ENCODE data around the gene NXNL2.

NXNL2 gene

GRCh38 chr9:88534456-88535225, at the start of gene NXNL2:
Gene NXNL2, plus strand, starts transcription at chr9:88535178. Its CDS starts 257 bp downstream, at chr9:88535435.
- no peak for DNase-seq (ENCODE audit: low read depth)

GRCh38 chr9:88488166-88488565, 46.8 kb upstream of the NXNL2 start:
- DNase-seq (ENCODE audit: low read depth), result no peak

GRCh38 chr9:88494983-88495721, 39.8 kb upstream of the NXNL2 start:
- DNase-seq (ENCODE audit: low read depth), result no peak

DNA sequence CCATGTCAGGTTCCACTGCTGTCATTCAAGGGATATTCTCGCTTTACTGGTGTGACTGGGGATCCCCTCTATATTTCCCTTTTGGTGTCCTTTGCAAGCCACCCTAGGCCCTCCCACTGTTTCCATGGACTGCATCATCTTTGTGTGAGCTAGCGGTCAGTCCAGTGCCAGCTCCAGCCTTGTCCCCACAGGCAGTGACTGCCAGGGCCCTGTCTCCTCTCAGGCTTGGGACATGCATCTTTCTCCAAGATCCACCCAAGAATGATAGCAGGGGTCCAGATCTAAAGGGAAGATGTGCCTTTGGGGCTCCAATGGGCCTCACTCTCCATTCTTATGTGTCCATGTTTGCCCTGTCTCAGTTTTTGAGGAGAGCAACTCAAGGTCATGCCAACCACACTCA, 37.8 kb upstream of the NXNL2 start:
- DNase-seq (ENCODE audit: low read depth), result no peak

GRCh38 chr9:88498880-88499279, 36.1 kb upstream of the NXNL2 start:
- no peak for DNase-seq (ENCODE audit: low read depth)

DNA sequence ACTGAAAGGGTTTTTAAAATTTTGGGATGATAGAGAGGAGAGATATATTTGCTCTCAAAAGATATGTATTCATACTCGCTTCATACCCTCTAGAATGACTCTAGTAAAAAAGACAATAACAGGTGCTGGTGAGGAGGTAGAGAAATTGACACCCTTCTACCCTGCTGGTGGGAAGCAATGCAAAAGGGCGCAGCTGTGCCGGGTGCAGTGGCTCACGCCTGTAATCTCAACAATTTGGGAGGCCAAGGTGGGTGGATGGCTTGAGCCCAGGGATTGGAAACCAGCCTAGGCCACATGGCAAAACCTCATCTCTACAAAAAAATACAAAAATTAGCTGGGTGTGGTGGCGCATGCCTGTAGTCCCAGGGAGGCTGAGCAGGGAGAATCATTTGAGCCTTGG, 33.9 kb upstream of the NXNL2 start:
- no peak for DNase-seq (ENCODE audit: low read depth)

DNA sequence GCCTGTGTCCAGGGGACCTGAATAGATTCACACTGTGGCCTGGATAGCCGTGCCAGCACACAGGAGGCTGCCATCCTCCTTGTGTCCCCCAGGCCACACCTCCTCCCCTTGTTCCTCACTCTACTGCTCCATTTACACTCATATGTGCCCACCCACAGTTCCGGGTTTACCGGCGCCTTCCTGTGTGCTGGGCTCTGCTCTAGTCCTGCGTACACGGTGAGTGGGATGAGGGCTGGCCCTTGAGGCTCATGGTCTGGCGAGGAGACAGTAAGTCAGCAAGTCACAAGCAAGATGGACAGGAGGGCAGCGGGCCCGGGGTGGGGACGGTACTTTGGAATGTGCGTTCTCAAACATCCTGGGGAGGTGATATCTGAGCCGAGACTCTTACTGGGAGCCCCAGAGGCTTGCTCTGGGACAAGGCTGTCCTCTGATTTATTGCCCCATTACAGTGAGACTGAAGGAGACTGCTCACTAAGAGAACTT, 32.4 kb upstream of the NXNL2 start:
- DNase-seq (ENCODE audit: low read depth), result no peak

DNA sequence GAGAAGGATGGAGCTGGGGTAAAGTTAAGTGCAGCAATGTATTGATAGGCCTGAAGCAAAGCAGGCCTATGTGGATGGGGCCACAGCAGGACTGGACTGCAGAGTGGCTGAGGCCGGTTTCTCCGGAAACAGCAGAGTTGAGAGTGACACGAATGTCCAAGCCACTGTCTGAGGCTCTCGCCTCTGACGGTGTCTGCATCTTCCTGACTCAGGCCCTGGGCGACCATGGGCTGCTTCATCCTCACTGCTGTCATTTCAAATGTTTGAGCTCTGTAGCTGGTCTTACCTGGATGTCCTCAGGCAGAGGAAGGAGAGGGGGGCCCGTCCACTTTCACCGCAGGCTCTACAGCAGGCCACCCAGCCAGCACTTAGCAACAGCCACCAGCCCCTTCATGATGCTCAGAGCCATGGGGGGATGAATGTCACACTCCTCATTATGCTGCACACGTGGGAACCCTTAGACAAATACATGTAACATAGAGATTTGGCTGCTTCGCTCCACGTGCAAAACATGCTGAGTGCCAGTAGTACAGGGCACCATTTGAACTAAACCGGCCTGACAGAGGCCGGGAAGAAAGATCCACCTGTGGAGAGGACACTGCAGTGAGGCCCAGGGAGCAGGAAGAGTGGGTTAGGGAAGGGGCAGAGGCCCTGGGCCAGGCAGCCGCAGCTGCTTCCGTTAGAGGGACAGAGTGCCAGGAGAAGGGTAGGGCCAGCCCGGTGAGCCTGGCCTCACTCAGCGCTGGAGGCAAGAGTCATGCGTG, 31.7 kb upstream of the NXNL2 start:
- no peak for DNase-seq (ENCODE audit: low read depth)

DNA sequence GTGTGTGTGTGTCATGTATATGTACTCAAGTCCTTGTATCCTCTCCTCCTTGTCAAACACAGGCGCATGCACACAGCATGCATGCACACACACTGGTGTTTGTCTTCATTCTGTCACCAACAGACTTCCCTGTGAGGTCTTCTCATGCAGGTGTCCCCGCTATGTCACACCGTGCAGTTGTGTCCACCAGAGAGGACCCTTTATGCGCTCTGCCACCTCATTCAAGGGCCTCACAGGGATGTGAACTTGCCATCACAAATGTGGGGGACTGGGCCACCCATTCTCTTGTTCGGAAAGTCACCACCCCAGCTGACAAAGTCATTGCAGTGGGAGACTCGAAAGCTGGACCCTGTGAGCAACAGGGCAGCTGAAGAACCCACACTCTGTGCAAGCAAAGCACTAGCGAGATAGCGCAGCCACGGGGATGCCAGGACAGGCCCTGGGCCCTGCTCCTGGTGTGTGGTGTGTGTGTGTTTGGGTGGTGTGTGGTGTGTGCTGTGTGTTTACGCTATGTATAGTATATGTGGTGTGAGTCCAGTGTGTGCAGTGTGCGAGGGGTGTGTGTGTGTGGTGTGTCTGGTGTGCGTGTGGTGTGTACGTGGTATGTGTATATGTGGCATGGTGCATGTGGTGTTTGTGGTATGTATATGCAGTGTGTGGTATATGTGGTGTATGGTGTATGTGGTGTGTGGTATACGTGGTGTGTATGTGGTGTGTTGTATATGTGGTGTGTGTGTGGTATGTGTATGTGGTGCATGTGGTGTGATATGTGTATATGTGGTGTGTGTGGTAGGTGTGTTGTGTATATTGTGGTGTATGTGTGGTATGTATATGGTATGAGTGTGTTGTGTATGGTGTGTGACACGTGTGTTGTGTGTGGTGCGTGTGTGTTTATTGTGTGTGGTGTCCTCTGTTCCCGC, 30.9 kb upstream of the NXNL2 start:
- DNase-seq (ENCODE audit: low read depth), result no peak

GRCh38 chr9:88508326-88508725, 26.7 kb upstream of the NXNL2 start:
- no peak for DNase-seq (ENCODE audit: low read depth)

GRCh38 chr9:88511906-88512305, 23.1 kb upstream of the NXNL2 start:
- DNase-seq (ENCODE audit: low read depth), result no peak

- DNase-seq (ENCODE audit: low read depth), result no peak
Measured at GRCh38 chr9:88514247-88514646, 20.7 kb upstream of the NXNL2 start.

GRCh38 chr9:88521308-88521707, 13.7 kb upstream of the NXNL2 start:
- no peak for DNase-seq (ENCODE audit: low read depth)

GRCh38 chr9:88522360-88522759, 12.6 kb upstream of the NXNL2 start:
- no peak for DNase-seq (ENCODE audit: low read depth)

DNA sequence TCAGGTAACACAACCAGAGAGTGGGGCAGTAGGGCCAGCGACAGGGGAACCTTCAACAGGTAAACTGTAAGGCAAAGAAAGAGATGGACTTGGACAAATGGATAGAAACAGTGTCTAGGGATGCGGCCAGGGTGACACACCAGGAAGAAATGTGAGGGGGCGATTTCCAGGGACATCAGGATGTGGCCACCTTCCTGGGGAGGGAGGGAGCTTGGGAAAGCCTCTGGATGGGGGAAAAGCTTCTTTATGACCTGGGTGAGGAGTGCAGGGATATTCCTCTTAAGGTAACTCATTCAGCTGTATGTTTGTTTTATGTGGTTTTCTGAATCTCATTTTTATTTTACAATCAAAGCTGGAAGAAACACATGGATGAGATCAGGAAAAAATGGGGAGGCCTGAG, 11.9 kb upstream of the NXNL2 start:
- no peak for DNase-seq (ENCODE audit: low read depth)

DNA sequence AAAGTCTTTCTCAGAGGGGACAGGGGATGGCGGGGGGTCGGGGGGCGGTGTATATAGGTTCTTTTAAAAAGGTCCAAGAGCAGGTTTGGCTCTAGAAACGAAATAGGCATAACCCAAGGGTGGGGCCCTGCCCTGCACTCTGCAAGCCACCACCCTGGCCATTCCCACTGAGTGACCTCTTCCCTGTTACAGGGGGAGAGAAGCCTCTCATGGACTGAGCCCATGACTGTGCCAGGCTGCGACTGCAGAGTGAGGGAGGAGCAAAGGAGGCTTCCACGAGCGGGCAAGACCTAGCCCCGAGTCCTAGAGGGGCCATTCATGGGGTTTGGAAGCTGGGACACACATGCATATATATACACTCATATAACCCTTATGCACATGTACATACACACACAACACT, 10.1 kb upstream of the NXNL2 start:
- DNase-seq (ENCODE audit: low read depth), result no peak

- DNase-seq (ENCODE audit: low read depth), result no peak
Measured at GRCh38 chr9:88527618-88528017, 7.4 kb upstream of the NXNL2 start.

- no peak for DNase-seq (ENCODE audit: low read depth)
Measured at GRCh38 chr9:88528080-88528790, 6.7 kb upstream of the NXNL2 start.

DNA sequence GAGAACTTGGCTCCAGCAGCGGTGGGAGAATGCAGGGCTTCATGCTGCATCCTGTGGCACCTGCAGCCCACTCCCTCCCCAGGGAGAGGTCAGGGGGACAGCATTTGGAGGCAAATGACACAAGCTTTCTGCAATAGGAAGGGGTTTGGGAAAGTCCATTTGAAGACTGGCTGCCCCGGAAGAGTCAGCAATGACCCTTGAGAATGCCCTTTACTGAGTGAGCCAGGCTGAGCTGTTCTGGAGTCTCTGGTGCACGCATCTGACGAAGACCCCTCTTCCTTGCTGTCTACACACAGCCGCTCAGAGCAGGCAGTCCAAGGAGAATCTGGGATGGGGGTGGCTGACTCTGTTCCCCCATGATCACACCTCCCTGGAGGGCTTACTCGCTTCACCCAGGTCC, 5.5 kb upstream of the NXNL2 start:
- DNase-seq (ENCODE audit: low read depth), result no peak

DNA sequence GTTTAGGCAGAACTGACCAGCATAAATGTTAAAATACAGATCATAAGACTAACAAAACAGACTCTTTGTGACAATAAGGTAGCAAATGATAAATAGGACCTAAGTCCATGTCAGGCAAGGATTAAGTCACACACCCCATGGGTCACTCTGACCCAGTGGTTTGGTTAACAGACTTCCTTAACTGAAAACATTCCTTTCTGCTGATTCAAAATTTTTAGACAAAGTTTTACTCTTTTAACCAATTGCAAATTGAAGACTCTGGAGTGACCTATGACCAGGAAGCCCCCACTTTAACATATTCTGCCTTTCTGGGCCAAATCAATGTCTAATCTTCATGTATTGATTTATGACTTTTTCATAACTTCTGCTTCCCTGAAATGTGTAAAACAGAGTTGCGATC, 4.9 kb upstream of the NXNL2 start:
- DNase-seq (ENCODE audit: low read depth), result no peak
